EH (cell line): ENCODE measurements around the gene FEM1A.
A peak's percentile ranks its signal among the peaks of the same experiment; 100 is the strongest.
"Not testable (repeated sequence)": the region's sequence is repeated elsewhere in the genome, so short reads cannot be mapped to it uniquely, and the experiment has no call there.

Experiments used
- DNase-seq: peaks from one replicate; pipeline ENCODE4 v3.0.0-alpha.2; 2015; ENCODE audit warnings: low read depth

Gene FEM1A

GRCh38 chr19:4773047-4773640 is 18.4 kb upstream of the FEM1A start:
- DNase-seq, result no peak

- no peak for DNase-seq
Measured at GRCh38 chr19:4774136-4774535, 17.4 kb upstream of the FEM1A start.

- no peak for DNase-seq
Measured at GRCh38 chr19:4775627-4776152, 15.8 kb upstream of the FEM1A start.

DNA sequence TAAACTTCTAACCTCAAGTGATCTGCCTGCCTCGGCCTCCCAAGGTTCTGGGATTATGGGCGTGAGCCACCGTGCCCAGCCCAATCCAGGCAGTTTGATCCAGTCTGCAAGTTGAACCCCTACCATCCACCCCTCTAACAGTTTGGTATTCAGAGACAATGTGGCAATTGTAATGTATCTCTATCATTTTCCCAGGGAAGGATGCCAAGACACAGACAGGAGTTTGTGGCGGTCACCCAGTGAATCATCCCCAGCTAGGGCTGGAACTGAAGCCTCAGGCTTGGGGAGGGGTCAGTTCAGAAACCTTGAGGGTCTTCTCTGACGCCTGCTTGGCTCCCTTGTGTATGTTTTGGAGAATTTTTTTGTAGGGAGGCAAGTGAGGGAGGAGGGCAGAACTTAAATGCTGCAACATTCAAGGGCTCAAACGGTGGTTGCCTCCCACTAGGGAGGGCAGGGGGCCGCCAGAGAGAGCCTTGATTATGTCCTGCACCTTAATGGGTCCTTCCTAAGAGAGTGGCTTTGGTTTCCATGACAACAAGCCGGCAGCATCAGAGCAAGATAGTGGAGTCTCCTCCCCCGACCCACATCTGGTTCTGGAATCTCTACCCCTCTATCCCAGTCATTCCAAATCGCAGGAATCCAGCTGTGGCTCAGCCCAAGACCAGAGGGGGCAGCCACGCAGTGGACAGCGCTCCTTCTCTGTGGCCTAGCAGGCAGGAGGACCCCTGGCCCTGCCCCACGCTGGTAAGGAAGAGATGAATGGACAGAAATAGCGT is 14.9 kb upstream of the FEM1A start:
- peak; percentile 14 for DNase-seq

DNA sequence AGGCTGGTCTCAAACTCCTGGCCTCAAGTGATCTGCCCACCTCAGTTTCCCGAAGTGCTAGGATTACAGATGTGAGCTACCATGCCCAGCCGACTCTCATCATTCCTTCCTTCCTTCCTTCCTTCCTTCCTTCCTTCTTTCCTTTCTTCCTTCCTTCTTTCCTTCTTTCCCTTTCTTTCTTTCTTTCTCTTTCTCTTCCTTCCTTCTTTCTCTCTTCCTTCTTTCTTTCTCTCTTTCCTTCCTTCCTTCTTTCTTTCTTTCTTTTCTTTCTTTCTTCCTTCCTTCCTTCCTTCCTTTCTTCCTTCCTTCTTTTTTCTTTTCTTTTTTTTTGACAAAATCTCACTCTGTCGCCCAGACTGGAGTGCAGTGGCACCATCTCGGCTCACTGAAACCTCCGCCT is 13.4 kb upstream of the FEM1A start:
- DNase-seq, result not testable (repeated sequence)

DNA sequence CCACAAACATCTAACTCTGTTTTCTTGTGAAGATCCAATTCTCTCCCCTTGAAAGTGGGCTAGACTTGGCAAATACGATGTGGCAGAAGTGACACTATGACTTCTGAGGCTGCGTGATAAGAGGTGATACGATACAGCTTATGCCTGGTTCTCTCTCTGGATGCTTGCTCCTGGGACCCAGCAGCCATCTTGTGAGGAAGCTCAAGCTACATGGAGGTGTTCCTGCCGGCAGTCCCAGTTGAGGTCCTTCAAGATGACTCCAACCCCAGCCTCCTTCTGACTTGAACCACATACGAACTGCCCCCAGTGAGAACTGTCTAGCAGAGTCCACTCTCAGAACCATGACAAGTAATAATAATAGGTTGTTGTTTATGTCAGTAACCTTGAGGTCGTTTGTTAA is 10.7 kb upstream of the FEM1A start:
- DNase-seq, result no peak

GRCh38 chr19:4781801-4782200 is 9.7 kb upstream of the FEM1A start:
- peak; percentile 7 for DNase-seq

- not testable (repeated sequence) for DNase-seq
Measured at GRCh38 chr19:4786412-4787016, 5.0 kb upstream of the FEM1A start.

DNA sequence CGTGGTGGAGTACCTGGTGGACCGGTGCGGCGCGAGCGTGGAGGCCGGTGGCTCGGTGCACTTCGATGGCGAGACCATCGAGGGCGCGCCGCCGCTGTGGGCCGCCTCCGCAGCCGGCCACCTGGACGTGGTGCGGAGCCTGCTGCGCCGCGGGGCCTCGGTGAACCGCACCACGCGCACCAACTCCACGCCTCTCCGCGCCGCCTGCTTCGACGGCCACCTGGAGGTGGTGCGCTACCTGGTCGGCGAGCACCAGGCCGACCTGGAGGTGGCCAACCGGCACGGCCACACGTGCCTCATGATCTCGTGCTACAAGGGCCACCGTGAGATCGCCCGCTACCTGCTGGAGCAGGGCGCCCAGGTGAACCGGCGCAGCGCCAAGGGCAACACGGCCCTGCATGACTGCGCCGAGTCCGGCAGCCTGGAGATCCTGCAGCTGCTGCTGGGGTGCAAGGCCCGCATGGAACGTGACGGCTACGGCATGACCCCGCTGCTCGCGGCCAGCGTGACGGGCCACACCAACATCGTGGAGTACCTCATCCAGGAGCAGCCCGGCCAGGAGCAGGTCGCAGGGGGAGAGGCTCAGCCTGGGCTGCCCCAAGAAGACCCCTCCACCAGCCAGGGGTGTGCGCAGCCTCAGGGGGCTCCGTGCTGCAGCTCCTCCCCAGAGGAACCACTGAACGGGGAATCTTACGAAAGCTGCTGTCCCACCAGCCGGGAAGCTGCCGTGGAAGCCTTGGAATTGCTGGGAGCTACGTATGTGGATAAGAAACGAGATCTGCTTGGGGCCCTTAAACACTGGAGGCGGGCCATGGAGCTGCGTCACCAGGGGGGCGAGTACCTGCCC is 708 bp downstream of the FEM1A start:
- not testable (repeated sequence) for DNase-seq

GRCh38 chr19:4792866-4793195 is 1.3 kb downstream of the FEM1A start:
- DNase-seq, result not testable (repeated sequence)

DNA sequence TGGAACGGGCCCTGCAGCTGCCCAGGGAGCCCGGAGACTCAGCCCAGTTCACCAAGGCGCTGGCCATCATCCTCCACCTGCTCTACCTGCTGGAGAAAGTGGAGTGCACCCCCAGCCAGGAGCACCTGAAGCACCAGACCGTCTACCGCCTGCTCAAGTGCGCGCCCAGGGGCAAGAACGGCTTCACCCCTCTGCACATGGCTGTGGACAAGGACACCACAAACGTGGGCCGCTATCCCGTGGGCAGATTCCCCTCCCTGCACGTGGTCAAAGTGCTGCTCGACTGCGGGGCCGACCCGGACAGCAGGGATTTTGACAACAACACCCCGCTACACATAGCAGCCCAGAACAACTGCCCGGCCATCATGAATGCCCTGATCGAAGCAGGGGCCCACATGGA is 1.7 kb downstream of the FEM1A start:
- DNase-seq, result not testable (repeated sequence)

- no peak for DNase-seq
Measured at GRCh38 chr19:4794971-4795370, 3.4 kb downstream of the FEM1A start.

DNA sequence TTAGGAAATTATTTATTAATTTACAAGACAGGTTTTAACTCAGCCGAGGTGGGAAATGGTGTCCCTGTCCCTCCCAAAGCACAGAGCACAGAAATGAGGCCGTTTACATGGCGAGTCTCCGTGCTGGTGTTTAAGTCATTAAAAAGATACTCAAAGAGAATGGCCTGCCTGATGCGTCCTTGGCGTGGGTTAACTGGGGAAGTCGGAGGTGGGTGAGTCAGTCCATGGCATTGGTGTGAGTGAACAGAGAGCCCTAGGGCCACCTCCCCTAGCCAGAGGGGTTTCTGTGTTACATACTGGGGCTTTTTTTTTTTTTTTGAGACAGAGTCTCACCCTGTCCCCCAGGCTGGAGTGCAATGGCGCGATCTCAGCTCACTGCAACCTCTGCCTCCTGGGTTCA is 3.9 kb downstream of the FEM1A start:
- peak; percentile 21 for DNase-seq

- no peak for DNase-seq
Measured at GRCh38 chr19:4800591-4801081, 9.1 kb downstream of the FEM1A start.

- DNase-seq, result no peak
Measured at GRCh38 chr19:4801085-4801619, 9.6 kb downstream of the FEM1A start.

- no peak for DNase-seq
Measured at GRCh38 chr19:4802711-4803110, 11.2 kb downstream of the FEM1A start.

GRCh38 chr19:4803736-4804695 is 12.5 kb downstream of the FEM1A start:
- peak; percentile 59 for DNase-seq

DNA sequence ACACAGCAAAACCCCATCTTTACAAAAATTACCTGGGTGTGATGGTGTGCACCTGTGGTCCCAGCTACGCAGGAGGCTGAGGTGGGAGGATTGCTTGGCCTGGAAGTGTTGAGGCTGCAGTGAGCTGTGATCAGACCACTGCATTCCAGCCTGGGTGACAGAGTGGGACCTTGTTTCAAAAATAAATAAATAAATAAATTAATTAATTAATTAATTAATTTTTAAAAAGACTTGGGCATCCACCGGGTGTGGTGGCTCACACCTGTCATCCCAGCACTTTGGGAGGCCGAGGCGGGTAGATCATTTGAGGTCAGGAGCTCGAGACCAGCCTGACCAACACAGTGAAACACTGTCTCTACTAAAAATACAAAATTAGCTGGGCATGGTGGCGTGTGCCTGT is 13.6 kb downstream of the FEM1A start:
- not testable (repeated sequence) for DNase-seq

DNA sequence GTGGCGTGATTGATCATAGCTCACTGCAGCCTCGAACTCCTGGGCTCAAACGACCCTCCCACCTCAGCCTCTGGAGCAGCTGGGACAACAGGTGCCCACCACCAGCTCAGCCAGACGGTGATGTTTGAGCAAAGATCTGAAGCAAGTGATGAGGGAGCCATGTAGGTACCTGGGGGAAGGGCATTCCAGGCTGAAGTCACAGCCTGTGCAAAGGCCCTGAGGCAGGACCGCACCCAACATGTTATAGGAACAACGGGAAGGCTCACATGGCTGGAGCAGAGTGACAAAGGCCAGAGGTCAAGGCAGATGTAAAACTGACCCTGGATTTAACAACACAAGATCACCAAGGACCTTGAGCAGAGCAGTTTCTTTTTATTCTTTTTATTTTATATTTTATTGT is 14.8 kb downstream of the FEM1A start:
- DNase-seq, result no peak

DNA sequence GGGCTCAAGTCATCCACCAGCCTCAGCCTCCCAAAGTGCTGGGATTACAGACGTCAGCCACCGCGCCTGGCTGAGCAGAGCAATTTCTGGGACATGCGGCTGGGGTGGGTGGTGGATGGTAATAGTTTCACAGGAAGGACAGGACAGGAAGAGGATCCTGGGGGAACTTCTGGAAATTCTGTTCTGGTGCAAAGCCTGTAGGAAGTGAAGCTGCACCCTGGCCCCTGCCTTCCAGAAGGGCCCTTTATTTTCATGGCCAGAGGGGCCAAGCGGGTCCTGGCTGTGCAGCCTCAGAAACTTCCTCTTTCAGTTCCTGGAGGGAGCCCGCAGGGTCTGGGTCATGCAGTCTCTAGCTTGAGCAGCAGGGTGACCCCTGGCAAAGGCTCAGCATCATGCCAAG is 15.7 kb downstream of the FEM1A start:
- no peak for DNase-seq
